OCI-LY3 (cell line): ENCODE results near the gene VPS4B.

Experiments
- CTCF ChIP-seq: fragments of 200-600, 300-600 bp; sonication (generic); IDR thresholded peaks from 2 replicates; pipeline ENCODE4 v1.5.1; 2014; ENCODE audit warnings: antibody characterized with exemption, low read length, low read depth
- EZH2phosphoT487 ChIP-seq: fragments of 200-600 bp; shearing (Covaris generic); IDR thresholded peaks from 2 replicates; pipeline ENCODE4 v1.6.1; 2018; ENCODE audit warnings: antibody characterized with exemption, mixed run types, low read depth

- no peak for TF ChIP-seq EZH2phosphoT487
- TF ChIP-seq CTCF, result no peak
These were observed 11.1 kb upstream of the VPS4B start for GRCh38 chr18:63433334-63433866.
